ENCODE data around the gene RRAS2.

DNA sequence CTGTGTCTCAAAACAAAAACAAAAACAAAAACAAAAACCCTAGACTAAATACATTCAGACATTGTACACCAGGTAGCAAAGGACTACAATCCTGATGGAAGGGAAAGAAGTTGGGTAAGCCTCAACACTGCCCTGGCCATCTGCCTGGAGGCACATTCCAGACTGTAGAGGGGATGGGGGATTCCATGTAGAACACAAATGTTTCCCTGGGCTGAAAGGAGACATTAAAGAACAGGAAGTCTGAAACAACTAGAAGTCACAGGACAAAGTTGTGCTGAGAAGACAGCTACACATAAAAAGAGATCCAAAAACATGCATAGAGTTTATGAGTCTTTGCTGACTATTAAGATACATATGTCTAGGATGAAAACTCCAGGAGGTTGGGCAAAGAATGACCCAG, 83.9 kb downstream of the RRAS2 start:
- TF ChIP-seq, protein P1, sequence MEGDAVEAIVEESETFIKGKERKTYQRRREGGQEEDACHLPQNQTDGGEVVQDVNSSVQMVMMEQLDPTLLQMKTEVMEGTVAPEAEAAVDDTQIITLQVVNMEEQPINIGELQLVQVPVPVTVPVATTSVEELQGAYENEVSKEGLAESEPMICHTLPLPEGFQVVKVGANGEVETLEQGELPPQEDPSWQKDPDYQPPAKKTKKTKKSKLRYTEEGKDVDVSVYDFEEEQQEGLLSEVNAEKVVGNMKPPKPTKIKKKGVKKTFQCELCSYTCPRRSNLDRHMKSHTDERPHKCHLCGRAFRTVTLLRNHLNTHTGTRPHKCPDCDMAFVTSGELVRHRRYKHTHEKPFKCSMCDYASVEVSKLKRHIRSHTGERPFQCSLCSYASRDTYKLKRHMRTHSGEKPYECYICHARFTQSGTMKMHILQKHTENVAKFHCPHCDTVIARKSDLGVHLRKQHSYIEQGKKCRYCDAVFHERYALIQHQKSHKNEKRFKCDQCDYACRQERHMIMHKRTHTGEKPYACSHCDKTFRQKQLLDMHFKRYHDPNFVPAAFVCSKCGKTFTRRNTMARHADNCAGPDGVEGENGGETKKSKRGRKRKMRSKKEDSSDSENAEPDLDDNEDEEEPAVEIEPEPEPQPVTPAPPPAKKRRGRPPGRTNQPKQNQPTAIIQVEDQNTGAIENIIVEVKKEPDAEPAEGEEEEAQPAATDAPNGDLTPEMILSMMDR (IDR thresholded peaks at IDR 0.05; ENCODE audit: low read length) = no peak
- no peak for TF ChIP-seq EZH2phosphoT487 (IDR thresholded peaks at IDR 0.05; ENCODE audit: low read length)
- no peak for TF ChIP-seq EZH2 (optimal IDR thresholded peaks at IDR 0.05; ENCODE audit: low read depth, low read length)
